ENCODE results near the gene FAH. TPM values are rescaled to one million over a fixed set of nuclear protein-coding genes. Genes with fewer than 3 reads are reported as not detected.
A peak's percentile ranks its signal among the peaks of the same experiment; 100 is the strongest.

Gene FAH
- total and polyA plus RNA-seq, 2 experiments from 2014 or later = 18.2 to 46.4 TPM

GRCh38 chr15:80160570-80161156 is 7.9 kb downstream of the FAH start:
- Histone ChIP-seq H3K27me3 (no peaks in the 10 kb centered on the region), H3K4me3 (no peak overlapping the region), H3K9me3 (ENCODE audit: low read depth) (no peaks in the 10 kb centered on the region), H3K4me1 (ENCODE audit: low read depth) (no peaks in the 10 kb centered on the region), H3K27ac (peak overlapping the region; percentile 9), H3K36me3 (no peaks in the 10 kb centered on the region)
- no peak for TF ChIP-seq CTCF (IDR thresholded peaks at IDR 0.05; ENCODE audit: low read depth, low read length)
- DNase-seq (ENCODE audit: low read depth in 1 of 2, low spot score in 1 of 2) = peak; percentile 35 to 97

GRCh38 chr15:80161468-80162016 is 8.7 kb downstream of the FAH start:
- Histone ChIP-seq H3K27me3 (no peaks in the 10 kb centered on the region), H3K36me3 (no peaks in the 10 kb centered on the region), H3K4me3 (no peak overlapping the region), H3K4me1 (ENCODE audit: low read depth) (no peaks in the 10 kb centered on the region), H3K9me3 (ENCODE audit: low read depth) (no peaks in the 10 kb centered on the region), H3K27ac (no peak overlapping the region)
- TF ChIP-seq CTCF (IDR thresholded peaks at IDR 0.05; ENCODE audit: low read depth, low read length) = no peak
- DNase-seq (ENCODE audit: low read depth in 1 of 2, low spot score in 1 of 2) = no peak

GRCh38 chr15:80162059-80162554 is 9.3 kb downstream of the FAH start:
- DNase-seq (ENCODE audit: low read depth in 1 of 2, low spot score in 1 of 2) = peak in 1 of 2 donors; percentile 85
- no peak for TF ChIP-seq CTCF (IDR thresholded peaks at IDR 0.05; ENCODE audit: low read depth, low read length)
- Histone ChIP-seq H3K36me3 (no peaks in the 10 kb centered on the region), H3K27ac (no peak overlapping the region), H3K4me1 (ENCODE audit: low read depth) (no peaks in the 10 kb centered on the region), H3K27me3 (no peaks in the 10 kb centered on the region), H3K4me3 (no peak overlapping the region), H3K9me3 (ENCODE audit: low read depth) (no peaks in the 10 kb centered on the region)

- DNase-seq (ENCODE audit: low read depth in 1 of 2, low spot score in 1 of 2) = no peak
- Histone ChIP-seq H3K9me3 (ENCODE audit: low read depth) (no peaks in the 10 kb centered on the region), H3K4me1 (ENCODE audit: low read depth) (no peaks in the 10 kb centered on the region), H3K36me3 (no peaks in the 10 kb centered on the region), H3K27me3 (no peaks in the 10 kb centered on the region), H3K4me3 (no peak overlapping the region), H3K27ac (no peak overlapping the region)
- no peak for TF ChIP-seq CTCF (IDR thresholded peaks at IDR 0.05; ENCODE audit: low read depth, low read length)
These were observed 10.4 kb downstream of the FAH start for GRCh38 chr15:80163217-80163616.

- H3K36me3 ChIP-seq = no peaks in the 10 kb centered on the region
- no peaks in the 10 kb centered on the region for H3K27me3 ChIP-seq
- no peak overlapping the region for H3K4me3 ChIP-seq
- H3K27ac ChIP-seq = no peak overlapping the region
- H3K4me1 ChIP-seq (ENCODE audit: low read depth) = no peaks in the 10 kb centered on the region
- no peak for DNase-seq (ENCODE audit: low read depth in 1 of 2, low spot score in 1 of 2)
- no peak for TF ChIP-seq CTCF (IDR thresholded peaks at IDR 0.05; ENCODE audit: low read depth, low read length)
- no peaks in the 10 kb centered on the region for H3K9me3 ChIP-seq (ENCODE audit: low read depth)
These were observed 11.1 kb downstream of the FAH start for GRCh38 chr15:80163897-80164296.

All from cardiac muscle cell (in vitro differentiated cells and primary cell).